WTC11 (cell line): ENCODE data around the gene TKT. TPM values are rescaled to one million over a fixed set of nuclear protein-coding genes. Genes with fewer than 3 reads are reported as not detected.
A peak's percentile ranks its signal among the peaks of the same experiment; 100 is the strongest.

ENCODE experiments used
- ATAC-seq: fragments of 200-7000 bp; cut with Tn5 transposase; 2 replicates; pipeline ENCODE4 v1.10.0; 2021; ENCODE audit warnings: mild to moderate bottlenecking, moderate library complexity
- CTCF ChIA-PET: fragments of 300-600 bp; sonication (Branson Sonifier 250); formaldehyde crosslinking; loops from one replicate; lab custom pipeline; 2021; ENCODE audit warnings: antibody characterized with exemption; lab: Charles Lee
- POLR2A ChIA-PET: fragments of 350-600 bp; sonication (Branson Sonifier 250); formaldehyde crosslinking; loops from one replicate; lab custom pipeline; 2021; ENCODE audit warnings: antibody characterized with exemption; lab: Charles Lee
- DNase-seq: peaks from one replicate; pipeline ENCODE4 v3.0.0; 2021; ENCODE audit warnings: low spot score
- H3K27ac Mint-ChIP-seq: 2 replicates; pipeline ENCODE4 v1.8.0; 2021; ENCODE audit warnings: mixed read lengths
- H3K27me3 Mint-ChIP-seq: 2 replicates; pipeline ENCODE4 v1.8.0; 2021; ENCODE audit warnings: low read depth, mild to moderate bottlenecking, moderate library complexity, mixed read lengths
- H3K36me3 Mint-ChIP-seq: 2 replicates; pipeline ENCODE4 v1.8.0; 2021; ENCODE audit warnings: mixed read lengths
- H3K4me1 Mint-ChIP-seq: 2 replicates; pipeline ENCODE4 v1.8.0; 2022; ENCODE audit warnings: mixed read lengths
- H3K4me3 Mint-ChIP-seq: 2 replicates; pipeline ENCODE4 v1.8.0; 2021; ENCODE audit warnings: mild to moderate bottlenecking, moderate library complexity, mixed read lengths
- H3K9me3 Mint-ChIP-seq: 2 replicates; pipeline ENCODE4 v1.8.0; 2021; ENCODE audit warnings: mixed read lengths
- ARID4B ChIP-seq: sonication (generic); formaldehyde crosslinking; IDR thresholded peaks from 2 replicates; pipeline ENCODE4 v1.8.0; 2023; ENCODE audit warnings: missing genetic modification reagents, mild to moderate bottlenecking, borderline replicate concordance
- CREM ChIP-seq: sonication (generic); formaldehyde crosslinking; IDR thresholded peaks from 2 replicates; pipeline ENCODE4 v1.8.1; 2022; ENCODE audit warnings: mild to moderate bottlenecking, missing genetic modification reagents, moderate library complexity
- EMX1 ChIP-seq: fragments of 250-450 bp; sonication (Bioruptor Pico); IDR thresholded peaks from 2 replicates; pipeline ENCODE4 v1.8.0; 2021; ENCODE audit warnings: mild to moderate bottlenecking
- FOXP1 ChIP-seq: sonication (generic); formaldehyde crosslinking; IDR thresholded peaks from 2 replicates; pipeline ENCODE4 v1.8.0; 2022; ENCODE audit warnings: missing genetic modification reagents, mild to moderate bottlenecking, moderate library complexity, borderline replicate concordance
- FOXP4 ChIP-seq: sonication (generic); formaldehyde crosslinking; IDR thresholded peaks from 2 replicates; pipeline ENCODE4 v1.8.0; 2022; ENCODE audit warnings: mild to moderate bottlenecking, missing genetic modification reagents
- HMGA2 ChIP-seq: fragments of 250-450 bp; sonication (Bioruptor Pico); IDR thresholded peaks from 2 replicates; pipeline ENCODE4 v1.4.0; 2021; ENCODE audit warnings: mild to moderate bottlenecking, moderate library complexity
- IRF2 ChIP-seq: sonication (generic); formaldehyde crosslinking; IDR thresholded peaks from 2 replicates; pipeline ENCODE4 v1.8.0; 2022; ENCODE audit warnings: low read depth, missing genetic modification reagents, borderline replicate concordance
- MAX ChIP-seq: sonication (generic); formaldehyde crosslinking; IDR thresholded peaks from 2 replicates; pipeline ENCODE4 v1.8.0; 2022; ENCODE audit warnings: mild to moderate bottlenecking, missing genetic modification reagents
- MXD4 ChIP-seq: fragments of 250-450 bp; sonication (Bioruptor Pico); IDR thresholded peaks from 2 replicates; pipeline ENCODE4 v1.8.0; 2021; ENCODE audit warnings: mild to moderate bottlenecking, moderate library complexity, borderline replicate concordance
- NFE2L1 ChIP-seq: sonication (generic); formaldehyde crosslinking; IDR thresholded peaks from 2 replicates; pipeline ENCODE4 v1.8.1; 2023; ENCODE audit warnings: missing genetic modification reagents
- NR2C2 ChIP-seq: sonication (generic); formaldehyde crosslinking; IDR thresholded peaks from 2 replicates; pipeline ENCODE4 v1.8.0; 2022; ENCODE audit warnings: mild to moderate bottlenecking, missing genetic modification reagents
- RORB ChIP-seq: fragments of 250-450 bp; sonication (Bioruptor Pico); IDR thresholded peaks from 2 replicates; pipeline ENCODE4 v1.9.0; 2021; ENCODE audit warnings: mild to moderate bottlenecking
- SOX15 ChIP-seq: fragments of 250-450 bp; sonication (Bioruptor Pico); IDR thresholded peaks from 2 replicates; pipeline ENCODE4 v1.9.0; 2021; ENCODE audit warnings: mild to moderate bottlenecking
- TCF7 ChIP-seq: sonication (generic); formaldehyde crosslinking; IDR thresholded peaks from 2 replicates; pipeline ENCODE4 v1.8.0; 2022; ENCODE audit warnings: mild to moderate bottlenecking, low read depth, missing genetic modification reagents, moderate library complexity
- USF1 ChIP-seq: sonication (generic); formaldehyde crosslinking; IDR thresholded peaks from 2 replicates; pipeline ENCODE4 v1.8.0; 2022; ENCODE audit warnings: mild to moderate bottlenecking, missing genetic modification reagents
- ZNF138 ChIP-seq: sonication (generic); formaldehyde crosslinking; conservative IDR thresholded peaks from 2 replicates; pipeline ENCODE4 v1.8.1; 2022; ENCODE audit warnings: mild to moderate bottlenecking, moderate library complexity, missing genetic modification reagents
- ZNF263 ChIP-seq: sonication (generic); formaldehyde crosslinking; IDR thresholded peaks from 2 replicates; pipeline ENCODE4 v1.8.1; 2022; ENCODE audit warnings: low read depth, mild to moderate bottlenecking, moderate library complexity, missing genetic modification reagents
- ZNF317 ChIP-seq: sonication (generic); formaldehyde crosslinking; IDR thresholded peaks from 2 replicates; pipeline ENCODE4 v1.8.1; 2023; ENCODE audit warnings: low read depth, mild to moderate bottlenecking, moderate library complexity, missing genetic modification reagents, borderline replicate concordance
- ZNF671 ChIP-seq: fragments of 250-450 bp; sonication (Bioruptor Pico); IDR thresholded peaks from 2 replicates; pipeline ENCODE4 v1.8.0; 2021; ENCODE audit warnings: mild to moderate bottlenecking
- total RNA-seq: library from RNA; stranded (reverse); gene quantifications from 3 replicates; pipeline ENCODE4 v1.2.3, GENCODE V29; 2021
- TF ChIP-seq, protein P1 (sequence below): sonication (generic); formaldehyde crosslinking; IDR thresholded peaks from 2 replicates; pipeline ENCODE4 v1.8.0; 2022; ENCODE audit warnings: missing genetic modification reagents

Gene TKT
- total RNA-seq, 1 experiment from 2014 or later, result 1,040 TPM

DNA sequence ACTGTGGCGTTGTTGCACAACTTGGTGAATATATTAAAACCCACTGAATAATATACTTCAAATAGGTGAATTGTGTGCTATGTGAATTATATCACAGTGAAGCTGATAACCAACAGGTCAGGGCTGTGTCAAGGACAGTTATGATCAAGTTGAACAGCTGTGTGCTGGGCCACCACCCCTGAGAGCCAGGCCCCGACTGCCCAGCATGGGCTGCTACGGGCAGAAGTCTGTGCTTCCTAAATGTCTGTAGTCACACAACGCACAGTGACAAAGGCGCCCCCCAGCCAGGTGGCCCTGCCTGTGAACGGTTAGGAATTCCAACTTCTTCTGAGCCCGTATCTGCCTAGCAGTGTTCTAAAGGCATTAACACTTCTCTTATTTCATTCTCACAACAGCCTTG is 32.8 kb downstream of the TKT start:
- peak overlapping the region; percentile 83 for H3K27ac Mint-ChIP-seq
- TF ChIP-seq, protein P1, sequence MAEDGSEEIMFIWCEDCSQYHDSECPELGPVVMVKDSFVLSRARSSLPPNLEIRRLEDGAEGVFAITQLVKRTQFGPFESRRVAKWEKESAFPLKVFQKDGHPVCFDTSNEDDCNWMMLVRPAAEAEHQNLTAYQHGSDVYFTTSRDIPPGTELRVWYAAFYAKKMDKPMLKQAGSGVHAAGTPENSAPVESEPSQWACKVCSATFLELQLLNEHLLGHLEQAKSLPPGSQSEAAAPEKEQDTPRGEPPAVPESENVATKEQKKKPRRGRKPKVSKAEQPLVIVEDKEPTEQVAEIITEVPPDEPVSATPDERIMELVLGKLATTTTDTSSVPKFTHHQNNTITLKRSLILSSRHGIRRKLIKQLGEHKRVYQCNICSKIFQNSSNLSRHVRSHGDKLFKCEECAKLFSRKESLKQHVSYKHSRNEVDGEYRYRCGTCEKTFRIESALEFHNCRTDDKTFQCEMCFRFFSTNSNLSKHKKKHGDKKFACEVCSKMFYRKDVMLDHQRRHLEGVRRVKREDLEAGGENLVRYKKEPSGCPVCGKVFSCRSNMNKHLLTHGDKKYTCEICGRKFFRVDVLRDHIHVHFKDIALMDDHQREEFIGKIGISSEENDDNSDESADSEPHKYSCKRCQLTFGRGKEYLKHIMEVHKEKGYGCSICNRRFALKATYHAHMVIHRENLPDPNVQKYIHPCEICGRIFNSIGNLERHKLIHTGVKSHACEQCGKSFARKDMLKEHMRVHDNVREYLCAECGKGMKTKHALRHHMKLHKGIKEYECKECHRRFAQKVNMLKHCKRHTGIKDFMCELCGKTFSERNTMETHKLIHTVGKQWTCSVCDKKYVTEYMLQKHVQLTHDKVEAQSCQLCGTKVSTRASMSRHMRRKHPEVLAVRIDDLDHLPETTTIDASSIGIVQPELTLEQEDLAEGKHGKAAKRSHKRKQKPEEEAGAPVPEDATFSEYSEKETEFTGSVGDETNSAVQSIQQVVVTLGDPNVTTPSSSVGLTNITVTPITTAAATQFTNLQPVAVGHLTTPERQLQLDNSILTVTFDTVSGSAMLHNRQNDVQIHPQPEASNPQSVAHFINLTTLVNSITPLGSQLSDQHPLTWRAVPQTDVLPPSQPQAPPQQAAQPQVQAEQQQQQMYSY (CRISPR knock-in tag), result no peak
- TF ChIP-seq NR2C2 (CRISPR knock-in tag) (no peak), MAX (0 out of 2 replicates have a peak, but pooled peaks have one; percentile 61), SOX15 (CRISPR knock-in tag) (no peak), ZNF317 (CRISPR knock-in tag) (peak; percentile 20; the same call in 1 of the 2 replicates)
- POLR2A ChIA-PET, result interaction anchor here (1.4 kb wide), 1 partner anchor 127 kb away, joined by 3 read pairs; no protein-coding TSS in a partner anchor
- peaks cover 45% of the 10 kb centered on the region for H3K36me3 Mint-ChIP-seq
- no peak overlapping the region for H3K4me3 Mint-ChIP-seq
- H3K9me3 Mint-ChIP-seq, result no peaks in the 10 kb centered on the region
- no peaks in the 10 kb centered on the region; the same call in 1 of the 2 replicates for H3K27me3 Mint-ChIP-seq
- CTCF ChIA-PET, result interaction anchor here (0.9 to 1.6 kb wide), 4 partner anchors 8 to 127 kb away, joined by 3 to 7 read pairs (median 4); no protein-coding TSS in a partner anchor
- DNase-seq, result no peak
- peaks cover 5% of the 10 kb centered on the region for H3K4me1 Mint-ChIP-seq
- ATAC-seq, result no peak

DNA sequence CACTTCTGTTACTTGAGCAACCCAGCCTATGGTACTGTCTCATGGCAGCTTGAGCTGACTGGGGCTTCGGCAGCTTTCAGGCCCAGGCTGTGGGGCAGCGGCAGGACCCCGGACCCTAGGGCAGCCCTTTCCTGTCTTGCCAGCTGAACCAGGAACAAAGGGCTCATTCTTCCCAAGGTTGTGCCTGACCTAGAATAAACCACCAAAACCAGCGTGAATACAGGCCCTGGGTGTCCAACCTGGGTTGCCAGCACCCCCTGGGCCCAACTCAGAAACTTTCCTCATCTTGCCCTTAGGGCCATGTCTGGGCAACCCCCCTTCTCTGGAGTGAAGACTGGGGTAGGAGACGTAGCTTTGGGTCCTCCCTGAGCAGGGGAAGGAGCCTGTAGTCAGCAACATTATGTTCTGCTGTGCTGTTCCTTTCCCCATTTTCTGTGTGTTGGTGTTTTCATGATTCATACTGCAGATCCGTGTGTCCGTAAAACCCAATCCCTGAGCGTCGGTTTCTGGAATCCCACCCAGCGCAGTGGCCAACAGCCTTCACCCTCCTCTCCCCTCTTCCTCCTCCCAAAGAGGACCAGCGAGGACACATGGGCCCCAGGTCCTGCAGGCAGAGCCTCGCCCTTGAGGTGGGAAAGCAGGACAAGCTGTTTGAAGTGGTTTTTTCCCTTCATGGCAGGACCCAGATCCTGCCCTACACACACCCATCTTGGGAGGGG is 33.5 kb downstream of the TKT start:
- ATAC-seq, result peak; percentile 7
- ChIA-PET CTCF (interaction anchor here (0.9 to 1.7 kb wide), 7 partner anchors 8 to 128 kb away, joined by 3 to 7 read pairs (median 4); no protein-coding TSS in a partner anchor), POLR2A (interaction anchor here (0.5 kb wide), 1 partner anchor 231 kb away, joined by 3 read pairs; no protein-coding TSS in a partner anchor)
- no peaks in the 10 kb centered on the region; the same call in 1 of the 2 replicates for H3K27me3 Mint-ChIP-seq
- H3K27ac Mint-ChIP-seq, result peak overlapping the region; percentile 83
- DNase-seq, result no peak
- H3K4me1 Mint-ChIP-seq, result peaks cover 5% of the 10 kb centered on the region
- H3K9me3 Mint-ChIP-seq, result no peaks in the 10 kb centered on the region
- H3K36me3 Mint-ChIP-seq, result peaks cover 38% of the 10 kb centered on the region
- no peak overlapping the region for H3K4me3 Mint-ChIP-seq
- TF ChIP-seq ZNF263, result no peak
- TF ChIP-seq USF1 (CRISPR knock-in tag), result no peak
- TF ChIP-seq HMGA2 (CRISPR knock-in tag), result no peak
- no peak for TF ChIP-seq MXD4
- no peak for TF ChIP-seq TCF7
- TF ChIP-seq NFE2L1, result no peak
- peak; percentile 28; the same call in 1 of the 2 replicates for TF ChIP-seq MAX
- TF ChIP-seq CREM (CRISPR knock-in tag), result no peak
- TF ChIP-seq FOXP1, result no peak; the same call in 1 of the 2 replicates
- TF ChIP-seq ZNF138, result no peak
- 0 out of 2 replicates have a peak, but pooled peaks have one; percentile 30 for TF ChIP-seq ZNF671 (CRISPR knock-in tag)
- TF ChIP-seq EMX1 (CRISPR knock-in tag), result no peak
- TF ChIP-seq RORB (CRISPR knock-in tag), result no peak
- no peak for TF ChIP-seq ARID4B (CRISPR knock-in tag)
- TF ChIP-seq ZNF317 (CRISPR knock-in tag), result no peak
- no peak for TF ChIP-seq IRF2
- no peak for TF ChIP-seq FOXP4 (CRISPR knock-in tag)
